GM23338 (cell line): ENCODE data around the gene PDCD10. TPM values are rescaled to one million over a fixed set of nuclear protein-coding genes. Genes with fewer than 3 reads are reported as not detected.

ENCODE experiments used
- ATAC-seq: fragments of 200-7000 bp; cut with Tn5 transposase; 3 replicates; pipeline ENCODE4 v1.9.1; 2020
- DNase-seq: peaks from one replicate; pipeline ENCODE4 v3.0.0-alpha.2; 2015; ENCODE audit warnings: low spot score
- H2AFZ ChIP-seq: fragments of 200-600 bp; sonication (generic); 2 replicates; pipeline ENCODE4 v1.8.0; 2016; ENCODE audit warnings: antibody characterized with exemption, mild to moderate bottlenecking, moderate library complexity
- H3F3A ChIP-seq: fragments of 200-600 bp; sonication (generic); replicated peaks from 2 replicates; pipeline ENCODE4 v1.8.0; 2017; ENCODE audit warnings: antibody characterized with exemption, mixed run types, low read depth
- H3K27ac ChIP-seq: fragments of 200-600 bp; sonication (generic); 2 replicates; pipeline ENCODE4 v1.6.1; 2016; ENCODE audit warnings: low read depth
- H3K27me3 ChIP-seq: fragments of 200-600 bp; sonication (generic); 2 replicates; pipeline ENCODE4 v1.8.0; 2016; ENCODE audit warnings: mild to moderate bottlenecking, mixed run types, moderate library complexity; ENCODE audit not compliant: insufficient read depth
- H3K36me3 ChIP-seq: fragments of 200-600 bp; sonication (generic); 2 replicates; pipeline ENCODE4 v1.8.0; 2016; ENCODE audit warnings: mild to moderate bottlenecking; ENCODE audit not compliant: insufficient read depth
- H3K4me1 ChIP-seq: fragments of 200-600 bp; sonication (generic); 2 replicates; pipeline ENCODE4 v1.8.0; 2016; ENCODE audit warnings: mild to moderate bottlenecking, moderate library complexity; ENCODE audit not compliant: insufficient read depth
- H3K4me2 ChIP-seq: fragments of 200-600 bp; sonication (generic); 2 replicates; pipeline ENCODE4 v1.7.1; 2017; ENCODE audit warnings: mixed run types
- H3K4me3 ChIP-seq: fragments of 200-600 bp; sonication (generic); 2 replicates; pipeline ENCODE4 v1.6.1; 2016; ENCODE audit warnings: mixed run types
- H3K79me2 ChIP-seq: fragments of 200-600 bp; sonication (generic); replicated peaks from 2 replicates; pipeline ENCODE4 v1.8.0; 2017; ENCODE audit warnings: mild to moderate bottlenecking; ENCODE audit not compliant: insufficient read depth
- H3K9me2 ChIP-seq: fragments of 200-600 bp; sonication (generic); 2 replicates; pipeline ENCODE4 v1.8.0; 2017; ENCODE audit not compliant: insufficient read depth
- H4K20me1 ChIP-seq: fragments of 200-600 bp; sonication (generic); replicated peaks from 2 replicates; pipeline ENCODE4 v1.8.0; 2017; ENCODE audit warnings: mild to moderate bottlenecking; ENCODE audit not compliant: insufficient read depth
- H3K27ac Mint-ChIP-seq: 2 replicates; pipeline ENCODE4 v1.8.0; 2020; ENCODE audit warnings: inconsistent platforms, mild to moderate bottlenecking, moderate library complexity, mixed read lengths
- H3K27me3 Mint-ChIP-seq: 3 replicates; pipeline ENCODE4 v1.8.0; 2022; ENCODE audit warnings: low read depth, mild to moderate bottlenecking, moderate library complexity, mixed read lengths, inconsistent platforms; ENCODE audit not compliant: insufficient read depth, poor library complexity
- H3K36me3 Mint-ChIP-seq: 3 replicates; pipeline ENCODE4 v1.8.0; 2021; ENCODE audit warnings: low read depth, mild to moderate bottlenecking, inconsistent platforms, moderate library complexity, mixed read lengths
- H3K4me1 Mint-ChIP-seq: 3 replicates; pipeline ENCODE4 v1.8.0; 2020; ENCODE audit warnings: mild to moderate bottlenecking, inconsistent platforms, mixed read lengths
- H3K4me3 Mint-ChIP-seq: 3 replicates; pipeline ENCODE4 v1.8.0; 2021; ENCODE audit warnings: moderate library complexity, mild to moderate bottlenecking, inconsistent platforms, mixed read lengths
- H3K9me3 Mint-ChIP-seq: 3 replicates; pipeline ENCODE4 v1.8.0; 2020; ENCODE audit warnings: moderate library complexity, mild to moderate bottlenecking, inconsistent platforms, mixed read lengths
- CREB1 ChIP-seq: fragments of 250-450 bp; sonication (Bioruptor Pico); IDR thresholded peaks from 2 replicates; pipeline ENCODE4 v1.5.0; 2020; ENCODE audit warnings: low read depth, mild to moderate bottlenecking, moderate library complexity
- CTCF ChIP-seq, 2 experiments: fragments of 200-600 bp in 1 of 2; sonication (generic) in 1 of 2; conservative IDR thresholded peaks; 2 replicates each; pipeline versions ENCODE4 v1.5.1 to v1.6.1; 2016 to 2017; ENCODE audit warnings: antibody characterized with exemption in 2 of 2, low read depth in 2 of 2, mild to moderate bottlenecking in 2 of 2, moderate library complexity in 1 of 2
- ETS1 ChIP-seq: IDR thresholded peaks from 2 replicates; pipeline ENCODE4 v1.6.1; 2016; ENCODE audit warnings: antibody characterized with exemption
- EZH2 ChIP-seq: fragments of 200-600 bp; sonication (generic); IDR thresholded peaks from one replicate; pipeline ENCODE4 v1.8.0; 2017; ENCODE audit warnings: antibody characterized with exemption, mild to moderate bottlenecking, low read depth; ENCODE audit not compliant: unreplicated experiment
- EZH2phosphoT487 ChIP-seq: fragments of 200-600 bp; sonication (generic); IDR thresholded peaks from one replicate; pipeline ENCODE4 v1.8.1; 2018; ENCODE audit warnings: antibody characterized with exemption; ENCODE audit not compliant: unreplicated experiment
- JUNB ChIP-seq: IDR thresholded peaks from one replicate; pipeline ENCODE4 v1.6.1; 2016; ENCODE audit warnings: antibody characterized with exemption; ENCODE audit not compliant: unreplicated experiment
- NANOG ChIP-seq: IDR thresholded peaks from 2 replicates; pipeline ENCODE4 v1.6.1; 2016; ENCODE audit warnings: antibody characterized with exemption, borderline replicate concordance
- POLR2AphosphoS5 ChIP-seq: IDR thresholded peaks from 2 replicates; pipeline ENCODE4 v1.6.1; 2016; ENCODE audit warnings: antibody characterized with exemption, low read depth
- REST ChIP-seq: IDR thresholded peaks from one replicate; pipeline ENCODE4 v1.6.1; 2018; ENCODE audit warnings: antibody characterized with exemption; ENCODE audit not compliant: unreplicated experiment
- STAT1 ChIP-seq: IDR thresholded peaks from one replicate; pipeline ENCODE4 v1.6.1; 2016; ENCODE audit warnings: antibody characterized with exemption; ENCODE audit not compliant: unreplicated experiment
- ZNF114 ChIP-seq: fragments of 250-450 bp; sonication (Bioruptor Pico); IDR thresholded peaks from 2 replicates; pipeline ENCODE4 v1.5.0; 2020; ENCODE audit warnings: mild to moderate bottlenecking, moderate library complexity
- ZNF331 ChIP-seq: fragments of 250-450 bp; sonication (Bioruptor Pico); IDR thresholded peaks from 2 replicates; pipeline ENCODE4 v1.5.0; 2020; ENCODE audit warnings: low read depth, mild to moderate bottlenecking, moderate library complexity
- ZNF462 ChIP-seq: fragments of 250-450 bp; sonication (Bioruptor Pico); IDR thresholded peaks from 2 replicates; pipeline ENCODE4 v1.5.0; 2020; ENCODE audit warnings: mild to moderate bottlenecking, moderate library complexity
- polyA plus RNA-seq: library from polyadenylated mRNA; unstranded; fragments of >200 nt; fragmentation: Nextera tagmentation; extraction: Ambion mirVana; gene quantifications from 2 replicates; pipeline ENCODE4 v1.2.1, GENCODE V29; 2016
- total RNA-seq: library from RNA; depleted of rRNA; stranded (reverse); fragments of >200 nt; shearing (Covaris generic); gene quantifications from 2 replicates; pipeline ENCODE4 v1.2.3, GENCODE V29; 2014

The PDCD10 gene
- total and polyA plus RNA-seq, 2 experiments from 2014 or later, result 95.2 to 125 TPM

- H3K79me2 ChIP-seq, result peaks cover 51% of the 10 kb centered on the region
- no peak overlapping the region for H3K27ac ChIP-seq
- Mint-ChIP-seq H3K27ac (no peak overlapping the region), H3K36me3 (no peaks in the 10 kb centered on the region), H3K4me3 (no peak overlapping the region), H3K27me3 (no peaks in the 10 kb centered on the region), H3K9me3 (no peaks in the 10 kb centered on the region), H3K4me1 (peaks cover 8% of the 10 kb centered on the region; the same call in 2 of the 3 replicates)
- TF ChIP-seq REST (no peak), ZNF114 (CRISPR knock-in tag) (no peak), EZH2 (no peak), JUNB (no peak), ZNF331 (no peak), CREB1 (no peak), CTCF (conservative IDR thresholded peaks at IDR 0.05; ENCODE audit: low read depth in 2 of 2) (no peak), POLR2AphosphoS5 (no peak), EZH2phosphoT487 (no peak), ZNF462 (CRISPR knock-in tag) (no peak), ETS1 (no peak), STAT1 (no peak), NANOG (no peak)
- H2AFZ ChIP-seq, result no peak overlapping the region
- ATAC-seq (no peak), DNase-seq (no peak)
- H3F3A ChIP-seq, result no peaks in the 10 kb centered on the region
- no peak overlapping the region for H3K4me3 ChIP-seq
- H3K4me1 ChIP-seq, result no peaks in the 10 kb centered on the region
- no peaks in the 10 kb centered on the region for H3K27me3 ChIP-seq
- H3K4me2 ChIP-seq, result no peak overlapping the region
- H3K36me3 ChIP-seq, result no peaks in the 10 kb centered on the region
- H3K9me2 ChIP-seq, result no peaks in the 10 kb centered on the region
- H4K20me1 ChIP-seq, result no peaks in the 10 kb centered on the region
These were observed 7.6 kb upstream of the PDCD10 start for GRCh38 chr3:167742338-167742737.
